Limb (tissue), 2 donors: ENCODE data around the gene P2RY14.
"Not testable (repeated sequence)": the region's sequence is repeated elsewhere in the genome, so short reads cannot be mapped to it uniquely, and the experiment has no call there.

Experiments used
- DNase-seq, 2 donors: peaks; one replicate each; pipeline ENCODE4 v3.0.0-alpha.2; 2016; ENCODE audit errors: extremely low spot score in 2 of 2

Gene P2RY14

GRCh38 chr3:151262871-151263525, 15.3 kb downstream of the P2RY14 start:
- peak; percentile 36 to 44 for DNase-seq

GRCh38 chr3:151259664-151260063, 18.7 kb downstream of the P2RY14 start:
- no peak for DNase-seq

GRCh38 chr3:151256749-151257148, 21.6 kb downstream of the P2RY14 start:
- no peak for DNase-seq

GRCh38 chr3:151248772-151249337, 29.5 kb downstream of the P2RY14 start:
- no peak for DNase-seq

- not testable (repeated sequence) for DNase-seq
Observed at GRCh38 chr3:151242006-151242405, 36.3 kb downstream of the P2RY14 start.

- DNase-seq = no peak
Observed at GRCh38 chr3:151236736-151237135, 41.6 kb downstream of the P2RY14 start.

- DNase-seq = no peak
Observed at GRCh38 chr3:151236316-151236715, 42.0 kb downstream of the P2RY14 start.

GRCh38 chr3:151234825-151235224, 43.5 kb downstream of the P2RY14 start:
- DNase-seq = no peak

GRCh38 chr3:151232991-151233390, 45.4 kb downstream of the P2RY14 start:
- DNase-seq = no peak

GRCh38 chr3:151232403-151232802, 45.9 kb downstream of the P2RY14 start:
- DNase-seq = not testable (repeated sequence)

GRCh38 chr3:151230646-151231045, 47.7 kb downstream of the P2RY14 start:
- no peak for DNase-seq

GRCh38 chr3:151228666-151229040, 49.7 kb downstream of the P2RY14 start:
- no peak for DNase-seq

- peak; percentile 72 to 86 for DNase-seq
Observed at GRCh38 chr3:151227807-151228665, 50.3 kb downstream of the P2RY14 start.

- DNase-seq = no peak
Observed at GRCh38 chr3:151227266-151227806, 51.0 kb downstream of the P2RY14 start.

- no peak for DNase-seq
Observed at GRCh38 chr3:151226825-151227224, 51.5 kb downstream of the P2RY14 start.

GRCh38 chr3:151226088-151226563, 52.2 kb downstream of the P2RY14 start:
- no peak for DNase-seq

GRCh38 chr3:151225040-151225975, 53.0 kb downstream of the P2RY14 start:
- no peak for DNase-seq

GRCh38 chr3:151224268-151224866, 54.0 kb downstream of the P2RY14 start:
- no peak for DNase-seq

GRCh38 chr3:151219056-151219455, 59.3 kb downstream of the P2RY14 start:
- DNase-seq = no peak

GRCh38 chr3:151218136-151218535, 60.2 kb downstream of the P2RY14 start:
- DNase-seq = no peak
